GM19328 (cell line): ENCODE results near the gene HDAC8.
A peak's percentile ranks its signal among the peaks of the same experiment; 100 is the strongest.
"Not testable (repeated sequence)": the region's sequence is repeated elsewhere in the genome, so short reads cannot be mapped to it uniquely, and the experiment has no call there.

ENCODE experiments used
- ATAC-seq: cut with Tn5 transposase; IDR thresholded peaks from one replicate; pipeline ENCODE4 v1.9.1; 2021; ENCODE audit warnings: mild to moderate bottlenecking, moderate library complexity; ENCODE audit not compliant: unreplicated experiment

The HDAC8 gene

GRCh38 chrX:72572248-72573157 lies at the start of gene HDAC8:
Gene HDAC8, minus strand, starts transcription at chrX:72572843. Its CDS starts 82 bp downstream, at chrX:72572761.
- ATAC-seq: peak; percentile 98

GRCh38 chrX:72621625-72622485 lies 49.2 kb upstream of the HDAC8 start:
- ATAC-seq: peak; percentile 63

- no peak for ATAC-seq
These were observed 48.5 kb upstream of the HDAC8 start for GRCh38 chrX:72621163-72621562.

- no peak for ATAC-seq
These were observed 48.0 kb upstream of the HDAC8 start for GRCh38 chrX:72620550-72621145.

GRCh38 chrX:72609313-72609712 lies 36.7 kb upstream of the HDAC8 start:
- no peak for ATAC-seq

GRCh38 chrX:72604705-72605104 lies 32.1 kb upstream of the HDAC8 start:
- no peak for ATAC-seq

GRCh38 chrX:72604112-72604511 lies 31.5 kb upstream of the HDAC8 start:
- no peak for ATAC-seq

GRCh38 chrX:72591038-72591437 lies 18.4 kb upstream of the HDAC8 start:
- ATAC-seq: not testable (repeated sequence)

GRCh38 chrX:72584163-72584562 lies 11.5 kb upstream of the HDAC8 start:
- no peak for ATAC-seq

GRCh38 chrX:72576141-72576894 lies 3.7 kb upstream of the HDAC8 start:
- ATAC-seq: no peak

- peak; percentile 28 for ATAC-seq
These were observed 492 bp upstream of the HDAC8 start for GRCh38 chrX:72573158-72573511.

- no peak for ATAC-seq
These were observed 2.9 kb downstream of the HDAC8 start for GRCh38 chrX:72569786-72570185.

GRCh38 chrX:72568406-72569092 lies 4.1 kb downstream of the HDAC8 start:
- ATAC-seq: no peak

GRCh38 chrX:72566448-72566847 lies 6.2 kb downstream of the HDAC8 start:
- ATAC-seq: no peak

- ATAC-seq: not testable (repeated sequence)
These were observed 13.0 kb downstream of the HDAC8 start for GRCh38 chrX:72559655-72560054.

- no peak for ATAC-seq
These were observed 18.0 kb downstream of the HDAC8 start for GRCh38 chrX:72554448-72555140.

GRCh38 chrX:72552443-72552842 lies 20.2 kb downstream of the HDAC8 start:
- not testable (repeated sequence) for ATAC-seq

- no peak for ATAC-seq
These were observed 26.7 kb downstream of the HDAC8 start for GRCh38 chrX:72545990-72546389.

GRCh38 chrX:72540318-72540717 lies 32.3 kb downstream of the HDAC8 start:
- no peak for ATAC-seq
